ENCODE measurements around the gene CARD14.
"Not testable (repeated sequence)": the region's sequence is repeated elsewhere in the genome, so short reads cannot be mapped to it uniquely, and the experiment has no call there.

CARD14 gene

GRCh38 chr17:80147035-80147822 is 22.6 kb upstream of the CARD14 start, which contains the start of gene EIF4A3:
EIF4A3 (minus strand) TSS chr17:80147128; CDS start chr17:80146961, 167 bp downstream.
- peak; percentile 60 to 99 (median 96) for DNase-seq

- peak in 1 of 56 donors; percentile 16 for DNase-seq
Observed at GRCh38 chr17:80151333-80151732, 18.5 kb upstream of the CARD14 start.

GRCh38 chr17:80152081-80152702 is 17.6 kb upstream of the CARD14 start:
- no peak for DNase-seq

- no peak for DNase-seq
Observed at GRCh38 chr17:80153004-80153403, 16.8 kb upstream of the CARD14 start.

GRCh38 chr17:80154166-80154565 is 15.7 kb upstream of the CARD14 start:
- DNase-seq, result no peak

- not testable (repeated sequence) for DNase-seq
Observed at GRCh38 chr17:80155600-80155999, 14.2 kb upstream of the CARD14 start.

- no peak for DNase-seq
Observed at GRCh38 chr17:80158846-80159245, 11.0 kb upstream of the CARD14 start.

GRCh38 chr17:80160536-80160935 is 9.3 kb upstream of the CARD14 start:
- no peak for DNase-seq

- no peak for DNase-seq
Observed at GRCh38 chr17:80163336-80163735, 6.5 kb upstream of the CARD14 start.

- DNase-seq, result peak in 5 of 56 donors; percentile 3 to 50 (median 25)
Observed at GRCh38 chr17:80164185-80164584, 5.6 kb upstream of the CARD14 start.

GRCh38 chr17:80166446-80166845 is 3.4 kb upstream of the CARD14 start:
- no peak for DNase-seq

- peak in 2 of 56 donors; percentile 8 to 13 for DNase-seq
Observed at GRCh38 chr17:80168371-80168770, 1.5 kb upstream of the CARD14 start.

- no peak for DNase-seq
Observed at GRCh38 chr17:80169107-80169506, 723 bp upstream of the CARD14 start.

- no peak for DNase-seq
Observed at GRCh38 chr17:80171681-80172080, 1.9 kb downstream of the CARD14 start.

- DNase-seq, result no peak
Observed at GRCh38 chr17:80173126-80173525, 3.3 kb downstream of the CARD14 start.

GRCh38 chr17:80173916-80174315 is 4.1 kb downstream of the CARD14 start:
- no peak for DNase-seq

GRCh38 chr17:80176757-80177156 is 6.9 kb downstream of the CARD14 start:
- no peak for DNase-seq

- DNase-seq, result no peak
Observed at GRCh38 chr17:80177986-80178595, 8.3 kb downstream of the CARD14 start.

- DNase-seq, result no peak
Observed at GRCh38 chr17:80180192-80180591, 10.4 kb downstream of the CARD14 start.

- DNase-seq, result no peak
Observed at GRCh38 chr17:80181431-80181830, 11.6 kb downstream of the CARD14 start.

- no peak for DNase-seq
Observed at GRCh38 chr17:80182118-80182844, 12.5 kb downstream of the CARD14 start.

- DNase-seq, result no peak
Observed at GRCh38 chr17:80182845-80183223, 13.0 kb downstream of the CARD14 start.

Measured in amygdala (tissue), 56 donors.